Naive thymus-derived CD8-positive, alpha-beta T cell (primary cell): ENCODE data around the gene SYDE1. TPM values are rescaled to one million over a fixed set of nuclear protein-coding genes. Genes with fewer than 3 reads are reported as not detected.

Experiments
- ATAC-seq, 2 donors: fragments of 150-1000 bp; cut with Tn5 transposase in 1 of 2; sonication (Bioruptor Pico), chemical (Tn5 transposase) in 1 of 2; 1 replicate in 1 of 2; 2 replicates in 1 of 2; pipeline ENCODE4 v1.10.0; 2021; ENCODE audit warnings: mild to moderate bottlenecking in 2 of 2, moderate library complexity in 2 of 2
- POLR2A ChIA-PET: fragments of 350-600 bp; sonication (Branson Sonifier 250); formaldehyde crosslinking; loops from one replicate; lab custom pipeline; 2021; ENCODE audit warnings: antibody characterized with exemption; lab: Charles Lee
- DNase-seq, 10 donors: peaks; one replicate each; pipeline versions ENCODE4 v3.0.0 to v3.0.0-alpha.2; 2020 to 2022
- H3K27ac Mint-ChIP-seq, 10 donors: one replicate each; pipeline ENCODE4 v1.8.0; 2020 to 2022; ENCODE audit warnings: mild to moderate bottlenecking in 10 of 10, mixed read lengths in 10 of 10, moderate library complexity in 4 of 10, inconsistent platforms in 1 of 10
- H3K27me3 Mint-ChIP-seq, 5 donors: one replicate each; pipeline ENCODE4 v1.8.0; 2021 to 2022; ENCODE audit warnings: mixed read lengths in 5 of 5
- H3K36me3 Mint-ChIP-seq, 3 donors: one replicate each; pipeline ENCODE4 v1.8.0; 2020 to 2022; ENCODE audit warnings: mixed read lengths in 3 of 3, mild to moderate bottlenecking in 2 of 3, inconsistent platforms in 1 of 3
- H3K4me1 Mint-ChIP-seq, 4 donors: one replicate each; pipeline ENCODE4 v1.8.0; 2021 to 2022; ENCODE audit warnings: mixed read lengths in 4 of 4
- H3K4me3 Mint-ChIP-seq, 10 donors: one replicate each; pipeline ENCODE4 v1.8.0; 2020 to 2022; ENCODE audit warnings: mild to moderate bottlenecking in 10 of 10, mixed read lengths in 10 of 10, moderate library complexity in 6 of 10, inconsistent platforms in 1 of 10
- H3K9me3 Mint-ChIP-seq, 9 donors: one replicate each; pipeline ENCODE4 v1.8.0; 2020 to 2022; ENCODE audit warnings: mixed read lengths in 9 of 9, mild to moderate bottlenecking in 3 of 9, inconsistent platforms in 1 of 9, moderate library complexity in 1 of 9
- polyA plus RNA-seq, 3 donors: library from polyadenylated mRNA; unstranded; fragments of 300-500 nt; fragmentation: Illumina TruSeq; gene quantifications; one replicate each; pipeline ENCODE4 v1.2.3, GENCODE V29; 2021
- total RNA-seq, 8 experiments: library from RNA in 2 of 8; stranded (reverse) in 2 of 8; gene quantifications; one replicate each; pipeline ENCODE4 v1.2.3 and lab custom pipeline; 2021 to 2026

Gene SYDE1
- total and polyA plus RNA-seq, 5 experiments from 2014 or later: 0.16 to 0.73 (median 0.26) TPM

GRCh38 chr19:15109768-15110417 lies 2.7 kb downstream of the SYDE1 start:
- POLR2A ChIA-PET: interaction anchor here (2.3 kb wide), 1 partner anchor 15 kb away, joined by 8 read pairs; a partner anchor contains a TSS
- Mint-ChIP-seq H3K4me1 (peaks cover 13 to 22% (median 17%) of the 10 kb centered on the region in 4 donors), H3K27ac (no peak overlapping the region), H3K27me3 (peaks cover 0 to 19% (median 0%) of the 10 kb centered on the region in 5 donors), H3K36me3 (peaks cover 0 to 5% (median 3%) of the 10 kb centered on the region in 3 donors), H3K4me3 (no peak overlapping the region), H3K9me3 (peaks cover 0 to 5% (median 1%) of the 10 kb centered on the region in 9 donors)
- ATAC-seq: no peak
- no peak for DNase-seq

- Mint-ChIP-seq H3K36me3 (peaks cover 0 to 4% (median 3%) of the 10 kb centered on the region in 3 donors), H3K27ac (no peak overlapping the region), H3K4me3 (no peak overlapping the region), H3K9me3 (no peaks in the 10 kb centered on the region), H3K4me1 (peaks cover 13 to 22% (median 17%) of the 10 kb centered on the region in 4 donors), H3K27me3 (peaks cover 0 to 19% (median 0%) of the 10 kb centered on the region in 5 donors)
- no peak for DNase-seq
- POLR2A ChIA-PET: no interaction called here
- ATAC-seq: no peak
Observed at GRCh38 chr19:15110418-15110815, 3.2 kb downstream of the SYDE1 start.

GRCh38 chr19:15111758-15112157 lies 4.6 kb downstream of the SYDE1 start:
- DNase-seq (no peak), ATAC-seq (no peak)
- H3K4me1 Mint-ChIP-seq: peaks cover 11 to 18% (median 12%) of the 10 kb centered on the region in 4 donors
- no peak overlapping the region for H3K4me3 Mint-ChIP-seq
- peak overlapping the region in 3 of 10 donors; percentile 80 to 90 (median 90) for H3K27ac Mint-ChIP-seq
- POLR2A ChIA-PET: interaction anchor here (0.6 kb wide), 1 partner anchor 237 kb away, joined by 3 read pairs; no protein-coding TSS in a partner anchor
- H3K27me3 Mint-ChIP-seq: peaks cover 0 to 9% (median 0%) of the 10 kb centered on the region in 5 donors
- peaks cover 0 to 10% (median 3%) of the 10 kb centered on the region in 3 donors for H3K36me3 Mint-ChIP-seq
- no peaks in the 10 kb centered on the region for H3K9me3 Mint-ChIP-seq

GRCh38 chr19:15112385-15112784 lies 5.2 kb downstream of the SYDE1 start:
- H3K4me3 Mint-ChIP-seq: peak overlapping the region in 2 of 10 donors; percentile 31 to 57
- ATAC-seq: peak in 1 of 2 donors; percentile 59
- peak overlapping the region in 5 of 10 donors; percentile 48 to 90 (median 80) for H3K27ac Mint-ChIP-seq
- peaks cover 0 to 16% (median 7%) of the 10 kb centered on the region in 3 donors for H3K36me3 Mint-ChIP-seq
- no peaks in the 10 kb centered on the region for H3K9me3 Mint-ChIP-seq
- H3K27me3 Mint-ChIP-seq: peaks cover 0 to 7% (median 0%) of the 10 kb centered on the region in 5 donors
- H3K4me1 Mint-ChIP-seq: peaks cover 8 to 15% (median 10%) of the 10 kb centered on the region in 4 donors
- DNase-seq: no peak
- POLR2A ChIA-PET: interaction anchor here (0.6 kb wide), 1 partner anchor 324 kb away, joined by 3 read pairs; no protein-coding TSS in a partner anchor

GRCh38 chr19:15113245-15114152 lies 6.3 kb downstream of the SYDE1 start:
- Mint-ChIP-seq H3K27ac (peak overlapping the region in 2 of 10 donors; percentile 56 to 90), H3K36me3 (peaks cover 0 to 27% (median 9%) of the 10 kb centered on the region in 3 donors), H3K4me3 (no peak overlapping the region), H3K4me1 (peaks cover 0 to 6% (median 3%) of the 10 kb centered on the region in 4 donors), H3K9me3 (no peaks in the 10 kb centered on the region), H3K27me3 (peaks cover 0 to 2% (median 0%) of the 10 kb centered on the region in 5 donors)
- ATAC-seq (no peak), DNase-seq (no peak)
- POLR2A ChIA-PET: interaction anchor here (0.6 kb wide), 1 partner anchor 322 kb away, joined by 3 read pairs; no protein-coding TSS in a partner anchor

- ATAC-seq (no peak), DNase-seq (no peak)
- Mint-ChIP-seq H3K36me3 (peaks cover 0 to 33% (median 16%) of the 10 kb centered on the region in 3 donors), H3K27ac (peak overlapping the region in 2 of 10 donors; percentile 47 to 59), H3K9me3 (no peaks in the 10 kb centered on the region), H3K27me3 (no peaks in the 10 kb centered on the region), H3K4me3 (no peak overlapping the region), H3K4me1 (peaks cover 0 to 4% (median 2%) of the 10 kb centered on the region in 4 donors)
- POLR2A ChIA-PET: no interaction called here
Observed at GRCh38 chr19:15114153-15114540, 6.9 kb downstream of the SYDE1 start.

GRCh38 chr19:15115080-15115479 lies 7.9 kb downstream of the SYDE1 start:
- POLR2A ChIA-PET: interaction anchor here (1.0 kb wide), 1 partner anchor 10 kb away, joined by 3 read pairs; no protein-coding TSS in a partner anchor
- ATAC-seq (no peak), DNase-seq (no peak)
- H3K27me3 Mint-ChIP-seq: no peaks in the 10 kb centered on the region
- H3K9me3 Mint-ChIP-seq: no peaks in the 10 kb centered on the region
- no peak overlapping the region for H3K27ac Mint-ChIP-seq
- no peak overlapping the region for H3K4me3 Mint-ChIP-seq
- H3K4me1 Mint-ChIP-seq: peaks cover 0 to 4% (median 2%) of the 10 kb centered on the region in 4 donors
- peaks cover 0 to 41% (median 17%) of the 10 kb centered on the region in 3 donors for H3K36me3 Mint-ChIP-seq

GRCh38 chr19:15115762-15116615 lies 8.8 kb downstream of the SYDE1 start:
- Mint-ChIP-seq H3K27me3 (no peaks in the 10 kb centered on the region), H3K27ac (peak overlapping the region in 1 of 10 donors; percentile 63), H3K9me3 (no peaks in the 10 kb centered on the region), H3K4me3 (no peak overlapping the region), H3K4me1 (peaks cover 0 to 7% (median 2%) of the 10 kb centered on the region in 4 donors), H3K36me3 (peaks cover 0 to 49% (median 17%) of the 10 kb centered on the region in 3 donors)
- no peak for ATAC-seq
- no peak for DNase-seq
- POLR2A ChIA-PET: interaction anchor here (1.0 kb wide), 1 partner anchor 11 kb away, joined by 3 read pairs; no protein-coding TSS in a partner anchor

GRCh38 chr19:15116856-15117255 lies 9.7 kb downstream of the SYDE1 start:
- POLR2A ChIA-PET: no interaction called here

GRCh38 chr19:15118248-15118647 lies 11.0 kb downstream of the SYDE1 start:
- Mint-ChIP-seq H3K4me3 (no peak overlapping the region), H3K36me3 (peaks cover 0 to 62% (median 23%) of the 10 kb centered on the region in 3 donors)

More at GRCh38 chr19:15116856-15117255, 9.7 kb downstream of the SYDE1 start:
- Mint-ChIP-seq H3K4me3 (no peak overlapping the region), H3K4me1 (peaks cover 0 to 10% (median 5%) of the 10 kb centered on the region in 4 donors), H3K9me3 (no peaks in the 10 kb centered on the region), H3K36me3 (peaks cover 0 to 56% (median 20%) of the 10 kb centered on the region in 3 donors), H3K27ac (peak overlapping the region in 3 of 10 donors; percentile 59 to 63 (median 62)), H3K27me3 (no peaks in the 10 kb centered on the region)
- DNase-seq: no peak
- ATAC-seq: no peak

GRCh38 chr19:15118789-15119494 lies 11.7 kb downstream of the SYDE1 start:
- Mint-ChIP-seq H3K36me3 (peaks cover 0 to 62% (median 23%) of the 10 kb centered on the region in 3 donors), H3K27me3 (no peaks in the 10 kb centered on the region), H3K4me1 (peaks cover 5 to 13% (median 8%) of the 10 kb centered on the region in 4 donors), H3K4me3 (no peak overlapping the region), H3K9me3 (no peaks in the 10 kb centered on the region), H3K27ac (peak overlapping the region in 2 of 10 donors; percentile 14 to 65)
- DNase-seq (no peak), ATAC-seq (no peak)
- POLR2A ChIA-PET: no interaction called here

More at GRCh38 chr19:15118248-15118647, 11.0 kb downstream of the SYDE1 start:
- ATAC-seq: no peak
- Mint-ChIP-seq H3K27me3 (no peaks in the 10 kb centered on the region), H3K4me1 (peaks cover 2 to 8% (median 5%) of the 10 kb centered on the region in 4 donors), H3K9me3 (no peaks in the 10 kb centered on the region), H3K27ac (peak overlapping the region in 2 of 10 donors; percentile 65 to 81)
- POLR2A ChIA-PET: no interaction called here
- DNase-seq: no peak
